ENCODE data around the gene PGC.

DNA sequence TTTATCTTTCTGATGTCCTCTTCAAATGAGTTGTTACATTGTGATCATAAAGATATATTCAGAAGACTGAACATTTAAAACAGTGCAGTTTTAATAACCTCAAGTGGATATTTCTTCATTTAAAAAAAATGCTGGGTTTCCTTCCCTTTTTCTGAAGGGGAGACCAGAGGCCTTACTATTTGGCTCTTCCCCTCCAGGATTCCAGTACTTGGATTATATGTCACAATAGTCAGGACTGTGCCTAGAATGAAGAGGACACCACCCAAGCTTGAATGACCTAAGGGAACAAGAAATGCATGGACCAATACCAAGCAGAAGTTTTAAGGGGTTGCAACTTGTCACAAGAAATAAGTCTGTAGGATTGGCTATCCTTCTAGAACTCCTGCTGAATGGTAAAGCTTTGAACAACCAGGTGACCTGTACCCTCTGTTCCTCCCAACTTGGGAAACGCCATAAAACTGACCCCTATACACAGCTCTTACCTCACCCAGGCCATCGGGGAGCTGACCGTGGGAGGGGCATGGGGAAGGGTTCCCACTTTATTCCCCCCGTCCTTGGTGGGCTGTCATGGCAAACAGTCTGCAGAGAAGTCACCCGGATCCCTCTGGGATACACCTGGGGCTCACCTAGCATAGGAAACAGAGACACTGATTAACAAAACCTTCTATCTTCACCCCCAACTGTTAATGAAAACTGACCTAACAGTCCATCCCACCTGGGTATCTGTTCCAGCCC, 30.5 kb upstream of the PGC start:
- no peak for TF ChIP-seq EZH2 (IDR thresholded peaks at IDR 0.05)
- TF ChIP-seq POLR2AphosphoS5 (IDR thresholded peaks at IDR 0.05; ENCODE audit: borderline replicate concordance, low read depth, low read length): no peak
